ENCODE measurements around the gene CACNB3. TPM values are rescaled to one million over a fixed set of nuclear protein-coding genes. Genes with fewer than 3 reads are reported as not detected.

Gene CACNB3
- total and polyA plus RNA-seq, 9 of the 15 experiments (the other 6 are each of a cell fraction or from before 2014, with no cell fraction given): 0.24 to 2.0 (median 1.5) TPM

- TF ChIP-seq ERF (CRISPR knock-in tag; IDR thresholded peaks at IDR 0.05) (no peak), RREB1 (CRISPR knock-in tag; IDR thresholded peaks at IDR 0.05) (no peak), E2F6 (IDR thresholded peaks at IDR 0.05; ENCODE audit: borderline replicate concordance in 1 of 2, extremely low read depth in 1 of 2, insufficient read depth in 1 of 2, insufficient read length in 1 of 2, low read depth in 1 of 2, low read length in 1 of 2, poor library complexity in 1 of 2, severe bottlenecking in 1 of 2) (no peak), RBM34 (IDR thresholded peaks at IDR 0.05; ENCODE audit: borderline replicate concordance, insufficient read depth, low read length) (no peak), FOXP4 (CRISPR knock-in tag; IDR thresholded peaks at IDR 0.05; ENCODE audit: borderline replicate concordance) (no peak), ZBTB5 (IDR thresholded peaks at IDR 0.05) (no peak), GTF2A2 (tag; IDR thresholded peaks at IDR 0.05) (no peak), ASH1L (IDR thresholded peaks at IDR 0.05; ENCODE audit: borderline replicate concordance, low read depth, partially characterized antibody) (no peak), FOXK1 (CRISPR knock-in tag; IDR thresholded peaks at IDR 0.05; ENCODE audit: borderline replicate concordance) (no peak), ZNF174 (CRISPR knock-in tag; IDR thresholded peaks at IDR 0.05) (no peak), ATF1 (CRISPR knock-in tag; IDR thresholded peaks at IDR 0.05) (no peak), ATF1 (tag; IDR thresholded peaks at IDR 0.05) (no peak), BDP1 (IDR thresholded peaks at IDR 0.05; ENCODE audit: insufficient read depth, insufficient read length) (no peak)
These were observed 34.7 kb downstream of the CACNB3 start (continued) for GRCh38 chr12:48852734-48853688.
